GM12875 (cell line): ENCODE data around the gene ATP10B.

Experiments
- H3K4me3 ChIP-seq: one replicate; pipeline ENCODE4 v1.5.1; 2011; ENCODE audit warnings: low read depth, low read length, control low read depth
- TF ChIP-seq, protein P1 (sequence below): IDR thresholded peaks from 2 replicates; pipeline ENCODE4 v1.5.1; 2011; ENCODE audit warnings: low read depth, mild to moderate bottlenecking, control low read depth, inconsistent platforms, low read length, moderate library complexity, borderline replicate concordance; ENCODE audit not compliant: insufficient read depth

Gene ATP10B

DNA sequence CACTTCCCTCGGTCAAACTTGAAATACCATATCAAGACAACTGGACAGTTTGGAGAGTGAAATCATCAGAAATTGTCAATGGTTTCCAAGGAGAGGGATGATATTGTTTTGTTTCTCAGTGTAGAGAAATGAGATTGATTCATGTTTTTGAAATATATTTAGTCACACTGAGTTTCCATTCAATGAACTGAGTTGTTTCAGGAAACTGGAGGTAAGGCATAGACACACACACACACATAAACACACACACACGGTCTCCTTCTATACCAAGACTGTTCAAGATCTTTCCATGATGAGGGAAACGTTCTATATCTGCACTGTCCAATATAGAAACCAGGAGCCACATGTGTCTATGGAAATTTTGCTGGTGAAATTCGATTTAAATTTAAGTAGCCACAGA is 247.5 kb downstream of the ATP10B start:
- H3K4me3 ChIP-seq = no peak overlapping the region
- TF ChIP-seq, protein P1, sequence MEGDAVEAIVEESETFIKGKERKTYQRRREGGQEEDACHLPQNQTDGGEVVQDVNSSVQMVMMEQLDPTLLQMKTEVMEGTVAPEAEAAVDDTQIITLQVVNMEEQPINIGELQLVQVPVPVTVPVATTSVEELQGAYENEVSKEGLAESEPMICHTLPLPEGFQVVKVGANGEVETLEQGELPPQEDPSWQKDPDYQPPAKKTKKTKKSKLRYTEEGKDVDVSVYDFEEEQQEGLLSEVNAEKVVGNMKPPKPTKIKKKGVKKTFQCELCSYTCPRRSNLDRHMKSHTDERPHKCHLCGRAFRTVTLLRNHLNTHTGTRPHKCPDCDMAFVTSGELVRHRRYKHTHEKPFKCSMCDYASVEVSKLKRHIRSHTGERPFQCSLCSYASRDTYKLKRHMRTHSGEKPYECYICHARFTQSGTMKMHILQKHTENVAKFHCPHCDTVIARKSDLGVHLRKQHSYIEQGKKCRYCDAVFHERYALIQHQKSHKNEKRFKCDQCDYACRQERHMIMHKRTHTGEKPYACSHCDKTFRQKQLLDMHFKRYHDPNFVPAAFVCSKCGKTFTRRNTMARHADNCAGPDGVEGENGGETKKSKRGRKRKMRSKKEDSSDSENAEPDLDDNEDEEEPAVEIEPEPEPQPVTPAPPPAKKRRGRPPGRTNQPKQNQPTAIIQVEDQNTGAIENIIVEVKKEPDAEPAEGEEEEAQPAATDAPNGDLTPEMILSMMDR = no peak

DNA sequence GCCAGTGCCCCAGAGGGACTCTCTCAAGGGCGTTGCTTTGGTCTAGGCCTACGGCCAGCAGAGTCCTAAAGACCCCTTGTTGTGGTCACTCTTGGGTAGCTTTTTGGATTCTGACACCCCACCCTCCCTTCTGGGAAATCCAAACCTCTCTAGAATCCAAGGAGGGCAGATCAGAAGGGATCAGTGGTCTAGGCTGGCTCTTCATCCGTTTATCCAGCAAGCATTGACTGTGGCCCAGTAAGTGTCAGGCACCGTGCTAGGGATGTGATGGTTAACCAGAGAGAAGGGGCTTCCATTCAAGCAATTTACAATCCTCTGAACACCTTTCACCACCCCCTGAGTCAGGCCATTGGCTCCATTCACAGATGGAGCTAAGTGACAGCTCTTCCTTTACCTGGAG is 249.3 kb downstream of the ATP10B start:
- TF ChIP-seq, protein P1 = no peak
- H3K4me3 ChIP-seq = no peak overlapping the region

DNA sequence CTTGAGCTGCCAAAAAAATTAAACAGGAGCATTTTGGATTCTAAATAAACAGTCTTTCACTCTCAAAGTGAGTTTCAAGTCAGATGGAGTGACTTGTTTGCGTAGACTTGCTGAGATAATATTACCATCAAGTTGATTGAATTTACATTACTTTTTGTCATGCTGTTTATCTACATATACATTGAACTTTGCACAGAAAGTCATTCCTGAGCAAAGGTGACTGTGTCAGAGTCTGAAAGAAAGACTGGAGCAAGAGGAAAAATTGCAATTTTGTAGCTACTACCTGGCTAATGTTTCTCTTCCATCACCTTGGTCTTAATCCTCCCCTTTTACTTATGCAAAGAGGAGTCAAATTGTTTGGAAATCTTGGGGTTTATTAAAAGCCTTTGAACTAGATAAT is 251.0 kb downstream of the ATP10B start:
- TF ChIP-seq, protein P1 = no peak

DNA sequence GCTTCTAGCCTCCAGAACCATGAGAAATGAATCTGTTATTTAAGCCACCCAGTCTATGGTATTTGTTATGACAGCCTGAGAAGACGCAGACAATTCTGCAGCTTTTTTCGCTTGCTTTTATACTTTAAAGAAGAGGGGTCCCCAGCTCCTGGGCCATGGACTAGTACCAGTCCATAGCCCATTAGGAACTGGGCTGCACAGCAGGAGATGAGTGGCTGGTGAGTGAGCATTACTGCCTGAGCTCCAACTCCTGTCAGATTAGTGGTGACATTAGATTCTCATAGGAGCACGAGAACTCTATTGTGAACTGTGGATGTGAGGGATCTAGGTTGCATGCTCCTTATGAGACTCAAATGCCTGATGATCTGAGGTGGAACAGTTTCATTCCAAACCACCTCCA is 278.7 kb downstream of the ATP10B start:
- no peak overlapping the region for H3K4me3 ChIP-seq
- TF ChIP-seq, protein P1 = no peak

More for the DNA sequence above, 251.0 kb downstream of the ATP10B start:
- H3K4me3 ChIP-seq = no peak overlapping the region

DNA sequence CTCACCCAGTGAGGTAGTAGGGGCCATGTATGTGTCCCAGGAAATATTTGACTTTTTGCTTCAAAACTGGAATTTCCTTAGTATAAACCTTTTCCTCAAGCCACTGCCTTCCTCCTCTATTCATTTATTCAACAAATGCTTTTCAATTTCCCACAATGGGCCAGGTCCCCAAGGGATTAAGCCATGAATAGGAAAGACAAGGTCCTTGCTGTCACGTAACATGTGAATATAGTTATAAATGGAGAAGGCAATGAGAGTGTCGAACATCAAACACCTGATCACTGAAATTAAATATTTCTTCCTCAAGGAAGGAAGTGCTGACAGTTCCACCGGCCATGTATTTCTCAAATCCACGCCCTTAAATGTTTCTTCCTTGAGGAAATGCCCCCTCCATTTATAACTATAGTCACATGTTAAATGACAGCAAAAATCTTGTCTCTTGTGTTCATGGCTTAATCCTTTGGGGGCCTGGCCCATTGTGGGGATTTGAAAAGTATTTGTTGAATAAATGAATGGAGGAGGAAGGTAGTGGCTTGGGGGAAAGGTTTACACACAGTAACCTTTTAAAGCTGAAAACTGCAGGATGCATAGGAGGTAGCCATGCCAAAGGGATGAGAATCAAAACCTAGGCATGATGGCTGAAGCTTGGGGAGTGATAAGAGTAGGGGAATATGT is 284.8 kb downstream of the ATP10B start:
- TF ChIP-seq, protein P1 = no peak
- no peak overlapping the region for H3K4me3 ChIP-seq

DNA sequence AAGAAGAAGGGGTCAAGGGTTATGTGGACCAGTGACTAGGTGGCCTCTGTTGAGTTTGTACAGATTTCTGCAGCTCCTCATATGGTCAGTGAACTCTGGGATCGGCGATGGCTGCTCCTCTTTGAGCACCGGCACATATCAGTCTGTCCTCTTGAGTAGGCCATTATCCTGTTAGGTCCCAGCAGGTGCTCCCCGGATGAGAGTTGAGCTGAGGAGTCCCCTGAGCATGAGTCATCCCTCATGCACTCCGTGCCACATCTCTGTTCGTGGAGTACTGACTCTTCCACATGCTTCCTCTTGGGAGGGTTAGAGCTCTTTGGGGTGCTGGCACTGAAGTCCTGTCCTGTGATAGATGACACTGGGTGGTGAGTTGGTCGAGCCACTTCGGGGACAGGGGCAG is 286.6 kb downstream of the ATP10B start:
- TF ChIP-seq, protein P1 = no peak

DNA sequence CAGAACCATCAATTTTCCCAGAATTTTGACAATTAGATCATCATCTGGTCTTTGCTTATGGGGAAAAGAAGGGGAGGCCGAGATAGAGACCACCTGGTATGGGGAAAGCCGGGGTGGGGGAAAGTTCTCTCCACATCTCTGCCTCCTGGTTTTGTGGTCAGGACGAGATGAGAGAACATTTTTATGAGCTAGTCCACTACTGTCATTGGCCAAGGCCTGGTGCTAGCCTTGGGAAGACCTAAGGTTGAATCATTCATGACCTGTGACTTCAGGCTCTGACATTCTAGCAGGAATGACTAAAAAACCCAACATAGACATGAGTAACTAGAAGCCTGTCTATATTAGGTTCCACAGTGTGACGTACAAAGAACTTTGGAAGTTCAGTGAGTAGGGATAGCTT is 295.2 kb downstream of the ATP10B start:
- TF ChIP-seq, protein P1 = no peak
- no peak overlapping the region for H3K4me3 ChIP-seq

More for the DNA sequence above, 286.6 kb downstream of the ATP10B start:
- H3K4me3 ChIP-seq = no peak overlapping the region
